NCI-H2171 treated with DMSO at 0.1 percent for 48 hours (cell line): ENCODE measurements around the gene NYAP2.
A peak's percentile ranks its signal among the peaks of the same experiment; 100 is the strongest.

ENCODE experiments used
- DNase-seq: peaks from one replicate; lab custom pipeline; 2025; lab: John Stamatoyannopoulos, UW

The NYAP2 gene

GRCh38 chr2:225558399-225559071 is 159.0 kb downstream of the NYAP2 start:
- no peak for DNase-seq

DNA sequence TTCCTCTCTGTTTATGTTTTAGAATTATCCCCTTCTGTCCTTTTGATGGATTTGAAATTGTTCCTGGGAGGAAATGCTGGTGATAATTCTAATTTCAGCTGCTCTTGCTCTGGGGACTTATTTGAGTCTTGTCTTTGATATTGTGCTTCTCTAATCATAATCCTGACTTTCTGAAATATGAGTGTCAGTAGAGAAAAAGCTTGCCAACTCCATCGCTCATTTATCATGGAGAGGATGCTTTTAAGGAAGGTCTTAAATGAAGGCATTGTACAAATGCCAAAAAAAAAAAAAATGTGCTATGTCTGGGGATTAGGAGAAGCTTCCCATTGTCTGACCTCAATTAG is 159.5 kb downstream of the NYAP2 start:
- DNase-seq = no peak

- DNase-seq = no peak
Measured at GRCh38 chr2:225566798-225567197, 167.3 kb downstream of the NYAP2 start.

GRCh38 chr2:225569995-225570394 is 170.5 kb downstream of the NYAP2 start:
- DNase-seq = no peak

- no peak for DNase-seq
Measured at GRCh38 chr2:225573603-225574002, 174.1 kb downstream of the NYAP2 start.

- DNase-seq = no peak
Measured at GRCh38 chr2:225574582-225575138, 175.2 kb downstream of the NYAP2 start.

GRCh38 chr2:225581135-225581534 is 181.6 kb downstream of the NYAP2 start:
- no peak for DNase-seq

GRCh38 chr2:225581906-225582305 is 182.4 kb downstream of the NYAP2 start:
- DNase-seq = no peak

DNA sequence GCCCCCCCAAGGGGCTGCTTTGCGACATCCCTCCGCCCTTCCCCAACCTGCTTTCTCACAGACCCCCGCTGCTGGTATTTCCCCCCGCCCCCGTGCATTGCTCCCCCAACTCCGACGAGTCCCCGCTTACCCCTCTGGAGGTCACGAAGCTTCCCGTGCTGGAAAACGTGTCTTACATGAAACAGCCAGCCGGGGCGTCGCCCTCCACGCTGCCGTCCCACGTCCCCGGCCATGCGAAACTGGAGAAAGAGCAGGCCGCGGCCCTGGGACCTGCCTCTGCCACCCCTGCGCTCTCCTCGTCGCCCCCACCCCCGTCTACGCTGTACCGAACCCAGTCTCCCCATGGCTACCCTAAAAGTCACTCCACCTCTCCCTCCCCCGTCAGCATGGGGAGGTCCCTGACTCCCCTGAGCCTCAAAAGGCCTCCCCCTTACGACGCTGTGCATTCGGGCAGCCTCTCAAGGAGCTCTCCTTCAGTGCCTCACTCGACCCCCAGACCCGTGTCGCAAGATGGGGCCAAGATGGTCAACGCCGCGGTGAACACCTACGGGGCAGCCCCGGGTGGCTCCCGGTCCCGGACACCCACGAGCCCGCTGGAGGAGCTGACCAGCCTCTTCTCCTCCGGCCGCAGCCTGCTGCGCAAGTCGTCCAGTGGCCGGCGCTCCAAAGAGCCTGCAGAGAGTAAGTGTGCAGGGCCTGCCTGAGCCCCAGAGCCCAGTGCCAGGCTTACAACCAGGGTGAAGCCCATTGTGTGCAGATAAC is 183.0 kb downstream of the NYAP2 start:
- no peak for DNase-seq

- DNase-seq = peak; percentile 77
Measured at GRCh38 chr2:225584796-225585195, 185.3 kb downstream of the NYAP2 start.

DNA sequence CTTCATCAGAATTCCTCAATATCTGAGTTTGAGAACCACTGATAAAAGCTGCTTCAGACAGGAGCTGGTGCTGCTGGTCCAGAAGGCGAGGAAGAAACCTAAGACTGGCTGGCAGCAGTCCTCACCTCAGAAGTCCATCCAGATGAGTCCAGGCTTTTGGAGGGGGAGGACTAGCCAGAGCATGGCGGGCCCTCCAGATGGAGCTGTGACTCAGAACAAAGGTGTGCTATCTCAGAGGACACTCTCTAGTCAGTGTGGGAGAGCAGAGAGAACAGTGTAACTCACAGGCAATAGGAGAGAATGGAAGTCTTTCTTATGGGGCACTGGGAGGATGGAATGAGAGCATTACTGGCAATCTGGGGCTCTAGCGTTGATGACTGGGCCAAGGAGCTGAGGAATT is 191.4 kb downstream of the NYAP2 start:
- no peak for DNase-seq

DNA sequence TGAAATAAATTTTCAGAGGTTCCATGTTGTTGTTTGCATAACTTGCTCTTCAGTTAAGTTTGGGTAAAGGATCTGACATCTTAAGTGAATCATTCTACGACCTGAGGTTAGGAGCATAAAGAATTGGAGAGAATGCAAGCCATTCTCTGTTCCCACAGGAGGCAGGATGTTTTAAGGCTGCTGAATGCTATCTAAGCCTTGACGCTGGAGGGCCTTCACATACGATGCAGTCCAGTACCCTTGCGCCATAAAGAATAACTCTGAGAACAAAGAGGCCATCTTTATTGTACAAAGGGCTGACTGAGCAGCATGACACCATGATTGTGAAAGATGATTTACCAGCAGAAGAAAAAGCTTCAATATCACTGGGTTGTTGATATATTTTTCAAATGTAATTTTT is 198.4 kb downstream of the NYAP2 start:
- DNase-seq = no peak

DNA sequence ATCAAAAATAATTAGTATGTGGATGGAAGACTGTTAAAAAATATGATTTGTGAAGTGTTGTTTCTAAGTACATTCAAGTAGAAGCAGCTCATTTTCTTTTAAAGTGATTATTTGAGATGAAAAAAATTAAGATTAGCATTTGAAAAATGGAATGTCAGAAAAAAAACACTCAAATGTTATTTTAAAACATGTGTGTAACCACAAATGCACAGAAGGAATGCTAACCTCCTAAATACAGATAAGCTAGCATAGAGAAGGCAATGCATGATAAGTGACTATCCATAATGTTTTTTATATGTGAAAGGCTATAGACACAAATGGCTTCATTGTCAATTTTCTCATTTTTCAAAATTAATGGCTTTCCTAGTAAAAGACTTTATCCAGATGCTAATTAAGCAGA is 198.9 kb downstream of the NYAP2 start:
- no peak for DNase-seq

DNA sequence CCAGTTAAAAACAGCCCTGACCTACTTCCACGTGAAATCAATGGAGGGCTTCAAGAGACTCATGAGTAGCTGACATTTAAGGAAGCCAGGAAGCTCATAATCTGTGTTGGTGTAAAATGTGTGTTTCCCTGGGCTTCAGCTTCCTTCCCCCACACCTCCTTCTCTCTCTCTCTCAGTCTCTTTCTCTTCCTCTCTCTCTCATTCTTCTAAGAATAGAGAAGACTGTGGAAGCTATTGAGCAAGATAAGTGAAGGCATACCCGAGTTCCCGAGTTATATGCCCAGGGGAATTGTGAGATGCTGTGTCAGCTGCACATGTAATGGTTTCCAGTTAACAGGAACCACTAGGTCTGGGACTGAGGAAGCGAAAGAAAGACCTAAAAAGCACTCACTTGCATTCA is 199.4 kb downstream of the NYAP2 start:
- DNase-seq = no peak

DNA sequence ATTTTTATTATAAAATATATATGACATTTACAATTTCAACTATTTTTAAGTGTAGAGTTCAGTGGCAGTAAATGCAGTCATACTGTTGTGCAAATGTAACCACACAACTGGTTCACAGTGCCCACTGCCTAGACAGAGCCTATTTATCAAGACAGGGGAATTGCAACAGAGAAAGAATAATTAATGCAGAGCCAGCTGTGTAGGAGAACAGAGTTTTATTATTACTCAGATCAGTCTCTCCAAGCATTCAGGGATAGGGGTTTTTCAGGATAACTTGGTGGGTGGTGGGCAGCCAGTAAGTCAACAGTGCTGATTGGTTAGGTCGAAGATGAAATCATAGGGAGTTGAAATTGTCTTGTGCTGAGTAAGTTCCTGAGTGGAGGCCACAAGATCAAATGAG is 200.3 kb downstream of the NYAP2 start:
- DNase-seq = no peak

GRCh38 chr2:225600444-225600843 is 200.9 kb downstream of the NYAP2 start:
- DNase-seq = no peak

DNA sequence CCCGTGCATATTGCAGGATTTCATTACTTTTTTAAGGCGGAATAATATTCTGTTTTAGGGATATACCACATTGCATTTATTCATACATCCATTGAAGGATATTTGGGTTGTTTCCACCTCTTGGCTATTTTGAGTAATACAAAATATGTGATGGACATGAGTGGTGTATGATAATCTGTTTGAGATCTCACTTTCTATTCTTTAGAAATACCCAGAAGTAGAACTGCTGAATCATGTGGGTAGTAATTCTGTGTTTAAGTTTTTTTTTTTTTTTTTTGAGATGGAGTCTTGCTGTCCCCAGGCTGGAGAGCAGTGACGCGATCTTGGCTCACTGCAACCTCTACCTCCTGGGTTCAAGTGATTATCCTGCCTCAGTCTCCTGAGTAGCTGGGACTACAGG is 201.4 kb downstream of the NYAP2 start:
- no peak for DNase-seq

DNA sequence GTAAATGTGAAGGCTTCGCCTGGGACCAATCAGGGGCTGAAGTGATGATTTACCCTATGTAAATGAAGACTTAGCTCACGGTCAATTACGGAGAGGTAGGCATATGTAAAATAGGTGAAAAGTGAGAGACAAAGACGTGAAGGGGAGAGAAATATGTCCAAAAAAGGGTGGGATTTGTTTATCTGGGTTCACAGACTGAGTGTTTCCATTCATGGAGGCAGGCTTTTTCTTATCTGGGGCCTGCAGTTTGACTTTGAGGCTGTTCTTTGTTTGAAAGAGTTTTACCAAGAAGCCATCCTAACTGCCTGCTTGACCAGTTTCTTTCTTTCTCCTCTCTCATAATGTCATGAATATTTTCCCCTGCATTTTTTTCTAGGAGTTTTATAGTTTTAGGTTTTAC is 202.7 kb downstream of the NYAP2 start:
- DNase-seq = no peak

DNA sequence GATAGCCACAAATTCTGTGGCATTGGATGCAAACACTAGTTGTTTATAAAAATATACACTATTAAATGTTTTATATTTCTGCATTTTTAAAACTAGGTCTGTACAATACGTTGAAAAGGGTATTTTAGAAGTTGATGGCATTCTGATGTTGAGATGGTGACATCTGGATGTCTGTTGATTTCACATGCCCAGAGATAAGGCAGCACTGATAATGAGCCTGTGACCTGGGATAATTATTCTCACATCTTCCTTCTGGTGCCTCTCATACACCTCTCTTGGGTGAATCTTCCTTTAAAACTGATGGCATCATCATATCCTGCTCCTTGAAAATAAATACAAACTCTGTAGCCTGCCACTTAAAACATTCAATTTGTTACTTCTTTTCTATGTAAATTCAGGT is 208.6 kb downstream of the NYAP2 start:
- no peak for DNase-seq

DNA sequence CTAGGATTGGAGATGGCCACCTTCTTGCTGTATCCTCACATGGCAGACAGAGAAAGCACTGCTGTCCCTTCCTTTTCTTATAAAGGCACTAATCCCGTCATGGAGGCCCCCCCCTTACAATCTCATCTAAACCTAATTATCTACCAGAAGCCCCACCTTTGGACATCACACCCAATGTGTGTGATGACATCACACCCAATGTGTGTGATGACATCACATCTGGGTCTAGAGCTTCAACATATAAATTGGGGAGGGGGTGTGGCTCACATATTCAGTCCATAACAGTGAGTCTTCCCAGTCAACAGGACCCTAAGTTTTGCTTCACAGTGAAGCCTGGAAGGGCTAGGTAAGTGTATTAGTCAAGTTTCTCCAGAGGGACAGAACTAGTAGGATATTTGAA is 213.1 kb downstream of the NYAP2 start:
- DNase-seq = no peak

GRCh38 chr2:225614915-225615314 is 215.4 kb downstream of the NYAP2 start:
- peak; percentile 19 for DNase-seq

GRCh38 chr2:225615514-225615913 is 216.0 kb downstream of the NYAP2 start:
- DNase-seq = no peak

- DNase-seq = no peak
Measured at GRCh38 chr2:225616372-225616771, 216.9 kb downstream of the NYAP2 start.

DNA sequence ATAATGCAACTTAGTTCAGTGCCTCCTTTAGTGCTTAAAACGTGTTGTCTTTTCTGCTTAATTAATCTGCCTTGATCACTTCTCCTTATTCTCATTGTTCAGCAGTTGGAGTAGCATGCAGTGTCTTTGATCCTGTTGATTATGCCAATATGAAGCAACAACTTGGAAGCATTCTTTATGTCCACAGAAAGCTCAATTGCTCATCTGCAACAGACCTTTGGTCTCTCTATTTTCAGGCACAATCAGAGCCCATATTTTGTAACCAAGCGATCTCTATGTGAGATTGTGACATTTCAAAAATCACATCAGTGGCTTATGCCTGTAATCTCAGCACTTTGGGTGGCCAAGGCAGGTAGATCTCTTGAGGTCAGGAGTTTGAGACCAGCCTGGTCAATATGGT is 217.3 kb downstream of the NYAP2 start:
- DNase-seq = no peak
